ENCODE measurements around the gene KDM5B.
"Not testable (repeated sequence)": the region's sequence is repeated elsewhere in the genome, so short reads cannot be mapped to it uniquely, and the experiment has no call there.

Gene KDM5B

DNA sequence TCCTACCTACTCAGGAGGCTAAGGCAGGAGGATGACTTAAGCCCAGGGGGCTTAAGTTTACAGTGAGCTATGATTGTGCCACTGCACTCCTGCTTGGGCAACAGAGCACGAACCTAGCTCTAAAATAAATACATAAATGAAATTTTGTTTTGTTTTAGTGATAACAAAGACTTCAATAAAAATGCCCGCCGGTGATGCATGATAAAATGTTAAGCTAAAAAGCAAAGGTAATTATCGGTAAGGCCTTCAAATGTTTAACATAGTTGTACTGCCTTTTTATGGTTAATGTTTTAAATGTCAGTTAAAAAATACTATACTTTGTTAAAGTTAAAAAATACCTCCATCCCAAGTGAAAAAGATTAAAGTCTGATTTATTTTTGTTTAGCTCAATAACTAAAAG is 27.0 kb downstream of the KDM5B start:
- Histone ChIP-seq H3K9me3 (ENCODE audit: control insufficient read depth, low read length) (no peaks in the 10 kb centered on the region), H3K9ac (ENCODE audit: low read length) (no peak overlapping the region), H3K27me3 (replicated peaks; ENCODE audit: control insufficient read depth, insufficient read depth, low read length) (no peaks in the 10 kb centered on the region), H3K4me3 (ENCODE audit: low read length) (no peak overlapping the region), H3K36me3 (ENCODE audit: control insufficient read depth, insufficient read depth, low read length, severe bottlenecking) (peaks cover 5% of the 10 kb centered on the region), H3K4me1 (ENCODE audit: control insufficient read depth, insufficient read depth, low read length) (no peaks in the 10 kb centered on the region)
- no peak for DNase-seq (ENCODE audit: low read depth)

- H3K9me3 ChIP-seq (ENCODE audit: control insufficient read depth, low read length), result no peaks in the 10 kb centered on the region
- DNase-seq (ENCODE audit: low read depth), result no peak
- H3K27me3 ChIP-seq (replicated peaks; ENCODE audit: control insufficient read depth, insufficient read depth, low read length), result no peaks in the 10 kb centered on the region
- H3K9ac ChIP-seq (ENCODE audit: low read length), result no peak overlapping the region
- peaks cover 5% of the 10 kb centered on the region for H3K4me1 ChIP-seq (ENCODE audit: control insufficient read depth, insufficient read depth, low read length)
- no peak overlapping the region for H3K4me3 ChIP-seq (ENCODE audit: low read length)
- peaks cover 65% of the 10 kb centered on the region for H3K36me3 ChIP-seq (ENCODE audit: control insufficient read depth, insufficient read depth, low read length, severe bottlenecking)
Observed at GRCh38 chr1:202770135-202770534, 38.1 kb downstream of the KDM5B start.

DNA sequence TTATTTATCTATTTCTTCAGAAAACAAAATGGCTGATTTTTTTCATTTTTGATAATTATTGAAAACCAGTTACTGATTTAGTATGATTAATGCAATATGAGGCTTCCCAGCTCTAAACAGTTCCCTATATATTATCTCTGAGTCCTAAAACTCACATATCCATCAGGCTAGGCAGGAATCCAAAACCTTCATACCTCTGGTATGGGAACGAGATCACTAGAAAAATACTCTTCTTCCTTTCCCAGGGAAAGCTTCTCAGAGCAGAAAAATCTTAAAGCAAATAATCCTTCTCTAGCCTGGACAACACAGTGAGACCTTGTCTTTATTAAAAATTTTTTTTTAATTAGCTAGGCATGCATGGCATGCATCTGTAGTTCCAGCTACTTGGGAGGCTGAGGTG is 42.5 kb downstream of the KDM5B start:
- no peaks in the 10 kb centered on the region for H3K9me3 ChIP-seq (ENCODE audit: control insufficient read depth, low read length)
- peaks cover 64% of the 10 kb centered on the region for H3K36me3 ChIP-seq (ENCODE audit: control insufficient read depth, insufficient read depth, low read length, severe bottlenecking)
- no peak overlapping the region for H3K4me3 ChIP-seq (ENCODE audit: low read length)
- H3K27me3 ChIP-seq (replicated peaks; ENCODE audit: control insufficient read depth, insufficient read depth, low read length), result no peaks in the 10 kb centered on the region
- no peak overlapping the region for H3K9ac ChIP-seq (ENCODE audit: low read length)
- H3K4me1 ChIP-seq (ENCODE audit: control insufficient read depth, insufficient read depth, low read length), result peaks cover 19% of the 10 kb centered on the region
- DNase-seq (ENCODE audit: low read depth), result no peak

- Histone ChIP-seq H3K27me3 (replicated peaks; ENCODE audit: control insufficient read depth, insufficient read depth, low read length) (no peaks in the 10 kb centered on the region), H3K9me3 (ENCODE audit: control insufficient read depth, low read length) (no peaks in the 10 kb centered on the region), H3K4me1 (ENCODE audit: control insufficient read depth, insufficient read depth, low read length) (peaks cover 20% of the 10 kb centered on the region), H3K36me3 (ENCODE audit: control insufficient read depth, insufficient read depth, low read length, severe bottlenecking) (peaks cover 86% of the 10 kb centered on the region), H3K9ac (ENCODE audit: low read length) (peak overlapping the region; percentile 30), H3K4me3 (ENCODE audit: low read length) (no peak overlapping the region)
- no peak for DNase-seq (ENCODE audit: low read depth)
Observed at GRCh38 chr1:202762019-202762418, 46.2 kb downstream of the KDM5B start.

DNA sequence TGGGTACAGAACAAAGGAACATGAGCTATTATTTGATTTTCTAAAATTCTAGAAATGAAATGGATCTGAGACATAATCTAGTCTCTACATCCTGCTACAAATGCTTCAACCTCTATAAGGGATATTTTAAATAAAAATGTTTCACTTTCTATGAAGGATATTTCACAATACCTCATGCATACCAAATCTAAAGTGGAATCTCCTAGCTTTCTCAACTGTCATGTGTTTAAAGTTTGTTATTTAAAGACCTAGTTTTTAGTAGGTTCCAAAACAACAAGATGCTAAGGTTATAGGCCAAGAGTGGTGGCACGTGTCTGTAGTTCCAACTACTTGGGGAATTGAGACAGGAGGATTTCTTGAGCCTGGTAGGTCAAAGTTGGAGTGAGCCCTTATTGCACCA is 47.6 kb downstream of the KDM5B start:
- Histone ChIP-seq H3K4me1 (ENCODE audit: control insufficient read depth, insufficient read depth, low read length) (peaks cover 20% of the 10 kb centered on the region), H3K9ac (ENCODE audit: low read length) (no peak overlapping the region), H3K9me3 (ENCODE audit: control insufficient read depth, low read length) (no peaks in the 10 kb centered on the region), H3K36me3 (ENCODE audit: control insufficient read depth, insufficient read depth, low read length, severe bottlenecking) (peaks cover 87% of the 10 kb centered on the region), H3K27me3 (replicated peaks; ENCODE audit: control insufficient read depth, insufficient read depth, low read length) (no peaks in the 10 kb centered on the region), H3K4me3 (ENCODE audit: low read length) (no peak overlapping the region)
- DNase-seq (ENCODE audit: low read depth), result peak; percentile 74

- DNase-seq (ENCODE audit: low read depth), result no peak
- peaks cover 16% of the 10 kb centered on the region for H3K4me1 ChIP-seq (ENCODE audit: control insufficient read depth, insufficient read depth, low read length)
- H3K27me3 ChIP-seq (replicated peaks; ENCODE audit: control insufficient read depth, insufficient read depth, low read length), result no peaks in the 10 kb centered on the region
- H3K9ac ChIP-seq (ENCODE audit: low read length), result no peak overlapping the region
- no peaks in the 10 kb centered on the region for H3K9me3 ChIP-seq (ENCODE audit: control insufficient read depth, low read length)
- no peak overlapping the region for H3K4me3 ChIP-seq (ENCODE audit: low read length)
- peaks cover 89% of the 10 kb centered on the region for H3K36me3 ChIP-seq (ENCODE audit: control insufficient read depth, insufficient read depth, low read length, severe bottlenecking)
Observed at GRCh38 chr1:202756391-202756790, 51.8 kb downstream of the KDM5B start.

DNA sequence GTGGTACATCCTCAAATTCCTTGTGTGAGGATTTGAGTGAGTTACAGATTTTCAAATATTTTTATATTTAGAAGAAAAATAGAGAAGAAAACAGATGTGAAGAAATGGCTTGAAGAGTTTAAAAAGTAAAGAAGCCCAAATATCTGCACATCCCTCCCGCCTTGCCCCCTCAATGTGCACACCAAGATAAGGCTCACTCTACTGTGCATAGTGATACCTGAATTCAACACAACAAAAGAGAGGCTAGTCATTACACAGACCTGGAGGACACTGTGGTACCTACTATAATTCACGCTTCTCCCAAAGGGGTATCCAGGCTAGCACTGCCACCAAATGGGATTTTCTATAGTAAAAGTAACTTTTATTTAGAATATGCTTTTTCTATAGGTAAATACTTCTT is 53.9 kb downstream of the KDM5B start:
- DNase-seq (ENCODE audit: low read depth), result no peak
- Histone ChIP-seq H3K36me3 (ENCODE audit: control insufficient read depth, insufficient read depth, low read length, severe bottlenecking) (peaks cover 95% of the 10 kb centered on the region), H3K27me3 (replicated peaks; ENCODE audit: control insufficient read depth, insufficient read depth, low read length) (no peaks in the 10 kb centered on the region), H3K4me3 (ENCODE audit: low read length) (no peak overlapping the region), H3K9me3 (ENCODE audit: control insufficient read depth, low read length) (no peaks in the 10 kb centered on the region), H3K9ac (ENCODE audit: low read length) (no peak overlapping the region), H3K4me1 (ENCODE audit: control insufficient read depth, insufficient read depth, low read length) (peaks cover 6% of the 10 kb centered on the region)

DNA sequence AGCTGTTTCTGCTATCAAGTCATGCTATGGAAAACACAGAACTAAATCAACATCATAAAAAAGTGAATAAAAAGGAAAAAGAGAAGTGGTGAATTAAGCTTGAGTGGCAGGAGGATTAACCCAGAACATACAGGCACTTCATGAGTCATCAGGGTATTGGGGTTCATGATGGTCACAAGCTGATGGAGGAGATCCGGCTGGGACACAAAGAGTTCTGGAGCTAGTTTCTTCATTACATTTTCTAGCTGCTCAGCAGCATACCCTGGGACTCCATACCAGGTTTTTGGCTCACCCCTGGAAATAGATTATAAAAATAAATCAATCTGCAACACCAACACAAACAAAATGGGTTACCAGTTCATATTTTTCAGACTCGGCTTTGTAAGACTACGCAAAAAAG is 55.4 kb downstream of the KDM5B start:
- H3K9ac ChIP-seq (ENCODE audit: low read length), result no peak overlapping the region
- H3K27me3 ChIP-seq (replicated peaks; ENCODE audit: control insufficient read depth, insufficient read depth, low read length), result no peaks in the 10 kb centered on the region
- H3K4me1 ChIP-seq (ENCODE audit: control insufficient read depth, insufficient read depth, low read length), result peaks cover 14% of the 10 kb centered on the region
- H3K36me3 ChIP-seq (ENCODE audit: control insufficient read depth, insufficient read depth, low read length, severe bottlenecking), result peaks cover 95% of the 10 kb centered on the region
- H3K4me3 ChIP-seq (ENCODE audit: low read length), result no peak overlapping the region
- no peaks in the 10 kb centered on the region for H3K9me3 ChIP-seq (ENCODE audit: control insufficient read depth, low read length)
- no peak for DNase-seq (ENCODE audit: low read depth)

DNA sequence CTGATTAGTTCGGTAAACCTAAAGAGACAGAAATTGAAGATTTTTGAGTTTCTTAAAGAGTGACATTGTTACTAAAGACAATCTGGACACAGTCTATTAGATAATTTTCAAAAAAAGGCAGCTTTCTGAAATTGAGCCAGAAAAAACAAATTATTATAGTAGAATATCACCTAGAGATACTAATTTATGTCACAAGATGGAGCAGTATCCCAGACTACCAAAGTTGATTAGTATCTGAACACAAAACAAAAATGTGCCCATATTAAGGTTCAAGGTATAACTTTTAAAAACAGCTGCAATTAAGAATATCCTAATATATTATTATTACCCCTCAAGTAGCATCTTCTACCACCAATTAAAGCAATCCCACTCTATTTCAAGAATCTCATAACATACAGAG is 57.5 kb downstream of the KDM5B start:
- Histone ChIP-seq H3K36me3 (ENCODE audit: control insufficient read depth, insufficient read depth, low read length, severe bottlenecking) (peaks cover 86% of the 10 kb centered on the region), H3K9me3 (ENCODE audit: control insufficient read depth, low read length) (no peaks in the 10 kb centered on the region), H3K27me3 (replicated peaks; ENCODE audit: control insufficient read depth, insufficient read depth, low read length) (no peaks in the 10 kb centered on the region), H3K4me1 (ENCODE audit: control insufficient read depth, insufficient read depth, low read length) (peaks cover 23% of the 10 kb centered on the region), H3K4me3 (ENCODE audit: low read length) (no peak overlapping the region), H3K9ac (ENCODE audit: low read length) (no peak overlapping the region)
- DNase-seq (ENCODE audit: low read depth), result no peak

DNA sequence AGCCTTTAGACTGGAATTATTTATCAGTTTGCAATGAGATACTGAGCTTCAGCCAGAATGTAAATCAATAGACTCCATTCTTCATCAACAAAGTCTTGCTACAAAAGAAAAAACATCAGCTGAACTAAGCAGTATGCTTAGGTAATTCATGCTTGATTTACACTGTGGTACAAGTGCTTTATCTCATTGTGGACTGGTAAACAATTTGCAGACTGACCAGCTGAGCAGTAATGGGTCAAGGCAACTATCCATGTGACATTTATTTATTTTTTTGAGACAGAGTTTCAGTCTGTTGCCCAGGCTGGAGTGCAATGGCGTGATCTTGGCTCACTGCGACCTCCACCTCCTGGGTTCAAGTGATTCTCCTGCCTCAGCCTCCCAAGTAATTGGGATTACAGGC is 58.2 kb downstream of the KDM5B start:
- peaks cover 30% of the 10 kb centered on the region for H3K4me1 ChIP-seq (ENCODE audit: control insufficient read depth, insufficient read depth, low read length)
- H3K36me3 ChIP-seq (ENCODE audit: control insufficient read depth, insufficient read depth, low read length, severe bottlenecking), result peaks cover 86% of the 10 kb centered on the region
- no peak overlapping the region for H3K4me3 ChIP-seq (ENCODE audit: low read length)
- no peak overlapping the region for H3K9ac ChIP-seq (ENCODE audit: low read length)
- DNase-seq (ENCODE audit: low read depth), result no peak
- H3K9me3 ChIP-seq (ENCODE audit: control insufficient read depth, low read length), result no peaks in the 10 kb centered on the region
- H3K27me3 ChIP-seq (replicated peaks; ENCODE audit: control insufficient read depth, insufficient read depth, low read length), result no peaks in the 10 kb centered on the region

DNA sequence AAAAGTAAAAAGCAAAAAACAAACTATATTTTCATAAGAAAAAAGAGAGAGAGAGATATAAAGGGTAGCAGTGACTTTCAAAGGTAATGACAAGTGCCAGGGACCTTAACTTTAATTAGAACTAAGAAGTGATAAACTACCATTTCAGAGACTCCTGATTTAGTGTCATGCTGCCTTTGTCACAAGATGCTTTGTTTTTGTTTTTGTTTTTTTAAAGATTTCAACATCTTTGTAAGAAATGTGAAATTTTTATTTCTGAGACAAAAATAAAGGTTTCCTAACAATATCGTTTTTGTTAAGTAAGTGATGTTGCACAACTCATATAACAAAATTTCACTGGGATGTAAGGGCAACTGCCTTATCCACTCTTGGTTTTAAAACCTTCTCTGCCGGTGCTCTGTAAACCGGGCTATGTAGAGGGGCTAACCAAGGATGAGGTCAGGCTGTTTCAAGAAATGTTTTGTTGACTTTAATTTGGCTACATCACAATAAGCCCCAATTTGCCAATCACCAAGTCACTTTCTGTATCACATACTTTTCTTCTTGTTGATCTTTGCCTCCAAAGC is 62.8 kb downstream of the KDM5B start:
- peaks cover 25% of the 10 kb centered on the region for H3K4me1 ChIP-seq (ENCODE audit: control insufficient read depth, insufficient read depth, low read length)
- peak; percentile 40 for DNase-seq (ENCODE audit: low read depth)
- H3K9ac ChIP-seq (ENCODE audit: low read length), result peak overlapping the region; percentile 24
- H3K9me3 ChIP-seq (ENCODE audit: control insufficient read depth, low read length), result no peaks in the 10 kb centered on the region
- no peaks in the 10 kb centered on the region for H3K27me3 ChIP-seq (replicated peaks; ENCODE audit: control insufficient read depth, insufficient read depth, low read length)
- H3K4me3 ChIP-seq (ENCODE audit: low read length), result no peak overlapping the region
- peaks cover 85% of the 10 kb centered on the region for H3K36me3 ChIP-seq (ENCODE audit: control insufficient read depth, insufficient read depth, low read length, severe bottlenecking)

- H3K9ac ChIP-seq (ENCODE audit: low read length); H3K27me3 ChIP-seq (replicated peaks; ENCODE audit: control insufficient read depth, insufficient read depth, low read length); DNase-seq (ENCODE audit: low read depth); H3K9me3 ChIP-seq (ENCODE audit: control insufficient read depth, low read length); H3K4me3 ChIP-seq (ENCODE audit: low read length): not testable (repeated sequence)
- Histone ChIP-seq H3K4me1 (ENCODE audit: control insufficient read depth, insufficient read depth, low read length) (peaks cover 25% of the 10 kb centered on the region), H3K36me3 (ENCODE audit: control insufficient read depth, insufficient read depth, low read length, severe bottlenecking) (peaks cover 79% of the 10 kb centered on the region)
Observed at GRCh38 chr1:202744770-202745169, 63.5 kb downstream of the KDM5B start.

All from adipocyte (in vitro differentiated cells).